Spleen (tissue), 7 donors: ENCODE data around the gene HS3ST4.

ENCODE experiments used
- CTCF ChIP-seq, 11 experiments: fragments of 200-600 bp in 7 of 11; fragments of 450-650 bp in 4 of 11; sonication (generic) in 4 of 11; IDR thresholded peaks in 8 of 11; conservative IDR thresholded peaks in 3 of 11; 1 replicate in 7 of 11; 2 replicates in 4 of 11; pipeline versions ENCODE4 v1.4.0 to v1.8.0; 2016 to 2021; ENCODE audit warnings: antibody characterized with exemption in 11 of 11, inconsistent platforms in 4 of 11, mild to moderate bottlenecking in 1 of 11
- POLR2A ChIP-seq, 3 donors: fragments of 450-650 bp; IDR thresholded peaks; one replicate each; pipeline ENCODE4 v1.5.1; 2017; ENCODE audit warnings: antibody characterized with exemption in 3 of 3, mild to moderate bottlenecking in 1 of 3
- POLR2AphosphoS5 ChIP-seq, 3 donors: sonication (generic); formaldehyde crosslinking; IDR thresholded peaks; one replicate each; pipeline ENCODE4 v1.5.1; 2017; ENCODE audit warnings: antibody characterized with exemption in 3 of 3
- donor health status: DM: no; HTN: no; CAD: no; lungs with moderate emphysema.
- donor health status: DM: no; HTN: no; CAD: no.
- donor health status: DM: no; HTN: no; CAD: no.

GRCh38 chr16:25799816-25800215 lies 108.1 kb downstream of the HS3ST4 start:
- TF ChIP-seq CTCF (IDR thresholded peaks at IDR 0.05 in 8 of 11, conservative IDR thresholded peaks at IDR 0.05 in 3 of 11), result no peak
- TF ChIP-seq POLR2A (IDR thresholded peaks at IDR 0.05), result no peak
- TF ChIP-seq POLR2AphosphoS5 (IDR thresholded peaks at IDR 0.05), result no peak
